NCI-H748 (cell line): ENCODE measurements around the gene CALCOCO2.
"Not testable (repeated sequence)": the region's sequence is repeated elsewhere in the genome, so short reads cannot be mapped to it uniquely, and the experiment has no call there.

ENCODE experiments used
- DNase-seq: peaks from one replicate; lab custom pipeline; 2025; ENCODE audit not compliant: unreplicated experiment; lab: John Stamatoyannopoulos, UW

The CALCOCO2 gene, protein sequence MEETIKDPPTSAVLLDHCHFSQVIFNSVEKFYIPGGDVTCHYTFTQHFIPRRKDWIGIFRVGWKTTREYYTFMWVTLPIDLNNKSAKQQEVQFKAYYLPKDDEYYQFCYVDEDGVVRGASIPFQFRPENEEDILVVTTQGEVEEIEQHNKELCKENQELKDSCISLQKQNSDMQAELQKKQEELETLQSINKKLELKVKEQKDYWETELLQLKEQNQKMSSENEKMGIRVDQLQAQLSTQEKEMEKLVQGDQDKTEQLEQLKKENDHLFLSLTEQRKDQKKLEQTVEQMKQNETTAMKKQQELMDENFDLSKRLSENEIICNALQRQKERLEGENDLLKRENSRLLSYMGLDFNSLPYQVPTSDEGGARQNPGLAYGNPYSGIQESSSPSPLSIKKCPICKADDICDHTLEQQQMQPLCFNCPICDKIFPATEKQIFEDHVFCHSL

DNA sequence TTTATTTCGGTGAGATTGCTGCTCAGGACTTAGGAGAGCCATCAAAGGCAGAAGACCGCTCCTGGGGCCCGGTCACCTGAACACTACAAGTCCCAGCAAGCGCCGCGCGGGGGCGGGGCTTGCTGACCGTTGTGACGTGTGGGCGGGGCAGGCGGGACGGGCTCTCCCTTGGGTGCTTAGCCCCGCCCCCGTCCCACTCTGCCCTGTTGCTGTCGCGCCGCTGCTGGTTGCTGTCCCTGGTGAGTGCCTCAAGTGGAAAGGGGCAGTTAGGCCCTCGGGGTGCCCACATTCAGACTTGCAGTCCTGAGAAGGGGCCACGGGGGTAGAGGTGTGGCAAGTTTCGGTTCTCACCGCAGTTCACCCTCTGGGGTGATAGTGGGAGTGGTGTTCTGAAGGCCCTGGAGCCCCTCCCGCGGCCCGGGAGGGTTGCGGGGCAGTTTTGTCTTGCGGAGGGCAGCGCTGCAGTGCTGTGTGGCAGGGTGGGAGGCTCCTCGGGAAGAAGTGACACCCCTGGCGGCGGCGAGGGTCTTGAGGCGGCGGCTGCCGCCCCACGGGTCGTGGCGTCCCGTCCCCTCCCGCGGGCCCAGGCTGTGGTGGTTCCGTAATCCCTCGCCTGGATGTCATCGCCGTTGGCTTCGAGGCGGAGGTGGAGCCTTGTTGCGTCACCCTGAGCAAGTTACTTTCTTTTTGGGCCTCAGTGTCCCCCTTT, at the start of gene CALCOCO2:
Gene CALCOCO2, plus strand, starts transcription at position 196 of the 709 bp plus-strand sequence. CDS start 10,673 bp downstream, outside the sequence.
- peak; percentile 93 for DNase-seq

DNA sequence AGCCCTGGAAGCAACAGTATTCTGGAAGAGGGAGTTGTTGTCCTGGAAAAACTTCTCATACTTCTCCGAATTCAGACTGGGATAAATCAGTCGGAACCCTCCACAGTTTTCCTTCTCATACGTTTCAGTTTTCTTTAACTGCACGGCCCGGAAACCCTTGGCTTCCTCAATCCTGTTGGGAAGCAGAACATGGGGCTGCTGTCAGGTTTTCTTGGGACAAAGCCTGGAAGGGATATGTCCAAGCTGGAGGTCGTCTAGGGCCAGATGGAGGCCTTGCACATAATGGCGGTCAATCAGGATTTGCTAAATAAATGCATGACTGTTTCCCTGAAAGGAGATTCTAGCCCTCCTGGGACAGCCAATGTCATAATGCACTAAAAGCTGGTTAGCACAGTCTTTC, 43.0 kb upstream of the CALCOCO2 start:
- DNase-seq, result no peak

DNA sequence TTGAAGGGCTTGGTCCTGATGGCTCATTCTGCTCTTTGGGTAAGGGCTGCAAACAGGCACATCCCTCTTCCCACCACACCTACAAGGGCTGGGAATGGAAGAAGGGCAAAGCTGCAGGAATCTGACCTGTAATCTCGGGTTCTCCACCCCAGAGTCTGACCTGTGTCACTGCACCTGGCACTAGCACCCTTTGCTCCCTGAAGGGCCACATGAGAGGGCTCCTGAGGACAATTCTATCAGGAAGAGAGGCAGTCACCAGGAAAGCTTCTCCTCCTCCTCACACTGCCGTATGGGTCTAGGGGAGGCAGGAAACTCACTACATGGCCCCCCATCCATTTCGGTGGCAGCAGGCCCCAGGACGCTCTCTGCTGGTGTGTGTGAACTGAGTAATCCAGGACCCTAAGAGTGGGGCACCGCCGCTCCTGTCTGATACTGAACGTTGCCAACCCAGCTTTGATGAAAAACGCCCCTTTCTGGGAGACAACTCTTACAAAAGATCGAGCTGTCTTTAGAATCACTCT, 40.2 kb upstream of the CALCOCO2 start:
- DNase-seq, result no peak

DNA sequence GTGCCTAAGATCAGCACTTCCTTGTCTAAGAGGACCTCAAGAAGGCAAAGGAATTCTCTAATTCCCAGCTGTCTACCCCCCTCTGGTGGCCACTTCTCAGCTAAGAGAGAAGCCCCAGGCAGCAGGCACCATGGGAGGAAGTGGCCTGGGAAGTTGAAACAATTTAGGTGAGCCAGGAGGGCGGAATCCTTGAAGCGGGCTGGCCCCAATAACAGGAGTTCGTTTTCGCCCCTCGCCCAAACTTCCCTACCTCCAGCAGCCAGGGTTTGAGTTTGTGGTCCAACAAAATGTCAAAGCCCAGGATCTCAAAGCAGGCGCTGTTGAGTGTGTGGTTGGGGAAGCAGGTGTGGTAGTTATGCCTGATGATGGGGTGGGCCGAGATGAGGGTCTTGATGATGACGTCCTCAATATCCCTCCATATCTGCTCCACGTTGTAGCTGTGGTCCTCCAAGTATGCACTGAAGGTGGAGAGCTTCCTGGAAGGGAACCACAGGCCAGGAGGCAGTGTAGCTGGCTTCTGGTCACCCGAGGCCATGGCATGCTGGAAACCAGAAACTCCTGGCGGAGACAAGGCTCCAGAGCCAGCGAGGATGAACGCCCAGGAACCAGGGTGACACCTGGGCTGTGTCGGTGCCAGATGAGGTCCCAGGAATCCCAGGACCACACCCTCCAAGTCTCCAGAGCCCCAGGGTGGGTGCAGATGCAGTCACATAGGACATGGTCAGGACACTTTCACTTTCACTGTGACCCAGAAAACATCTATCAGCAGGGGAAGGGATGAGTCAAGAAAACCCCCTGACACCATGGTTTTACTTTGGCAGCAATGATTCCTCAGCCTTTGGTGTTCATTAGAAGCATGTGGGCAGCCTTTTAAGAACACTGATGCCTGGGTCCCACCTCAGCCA, 39.5 kb upstream of the CALCOCO2 start:
- DNase-seq, result peak; percentile 59

GRCh38 chr17:48792033-48792798, 38.6 kb upstream of the CALCOCO2 start:
- no peak for DNase-seq

- DNase-seq, result no peak
These were observed 35.2 kb upstream of the CALCOCO2 start for GRCh38 chr17:48795444-48796162.

DNA sequence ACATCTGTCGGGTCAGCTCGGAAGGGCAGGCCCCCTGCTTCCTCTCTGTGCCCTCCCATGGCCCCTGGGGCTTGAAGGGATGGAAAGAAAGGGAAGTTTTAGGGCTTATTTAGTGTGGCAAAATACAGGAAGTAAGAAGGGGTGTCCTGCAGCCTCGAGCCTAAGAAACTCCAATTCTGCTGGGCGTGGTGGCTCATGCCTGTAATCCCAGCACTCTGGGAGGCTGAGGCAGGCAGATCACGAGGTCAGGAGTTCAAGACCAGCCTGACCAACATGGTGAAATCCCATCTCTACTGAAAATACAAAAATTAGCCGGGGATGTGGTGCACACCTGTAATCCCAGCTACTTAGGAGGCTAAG, 34.7 kb upstream of the CALCOCO2 start:
- DNase-seq, result not testable (repeated sequence)

DNA sequence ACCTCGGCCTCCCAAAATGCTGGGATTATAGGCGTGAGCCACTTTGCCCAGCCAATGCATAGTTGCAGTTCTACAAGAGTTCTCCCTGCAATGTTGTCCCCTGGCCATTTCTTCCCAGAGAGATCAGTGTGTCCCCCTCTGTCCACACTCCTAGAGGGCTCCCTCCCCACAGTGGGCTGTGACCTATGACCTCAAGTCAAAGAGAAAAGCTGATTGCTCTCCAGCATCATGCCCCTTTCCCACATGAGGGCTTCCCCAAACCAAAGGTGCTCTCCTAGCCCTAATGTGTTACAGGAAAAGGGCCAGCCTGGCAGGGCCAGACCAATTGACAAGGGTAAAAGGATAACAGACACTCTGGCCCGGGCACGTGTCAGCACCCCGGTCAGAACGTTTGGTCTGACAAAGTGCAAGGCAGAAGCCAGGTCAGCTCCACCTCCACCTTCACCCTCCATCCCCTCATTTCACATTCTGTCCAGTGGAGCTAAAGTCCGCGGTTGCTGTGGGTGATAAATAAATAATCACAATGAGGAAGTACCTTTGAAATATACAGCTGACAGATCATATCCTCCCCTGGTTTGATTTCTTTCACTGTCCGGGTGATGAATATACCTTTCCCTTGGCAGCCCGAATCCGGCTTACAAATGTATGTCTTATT, 31.6 kb upstream of the CALCOCO2 start:
- DNase-seq, result no peak

- DNase-seq, result no peak
These were observed 30.1 kb upstream of the CALCOCO2 start for GRCh38 chr17:48800626-48801217.

GRCh38 chr17:48804936-48805411, 25.9 kb upstream of the CALCOCO2 start:
- DNase-seq, result peak; percentile 57

DNA sequence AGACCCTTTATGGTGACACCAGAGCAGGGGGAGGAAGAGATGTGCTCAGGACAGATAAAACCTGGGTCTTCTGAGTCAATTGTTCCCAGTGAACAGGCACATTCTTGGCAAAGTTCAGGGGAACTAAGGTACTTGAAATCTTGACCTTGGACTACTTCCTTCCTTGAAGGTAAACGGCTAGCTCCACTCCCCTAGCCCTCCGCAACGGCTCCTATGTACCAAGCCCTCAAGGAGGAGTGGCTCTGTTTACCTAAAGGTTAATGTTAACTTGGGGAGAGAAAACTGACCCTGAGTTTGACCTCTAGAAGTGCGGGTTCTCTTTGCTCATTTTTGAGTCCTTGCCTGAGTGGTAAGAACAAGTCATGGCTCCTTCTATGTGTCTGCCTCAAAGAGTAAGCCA, 21.7 kb upstream of the CALCOCO2 start:
- no peak for DNase-seq

- no peak for DNase-seq
These were observed 18.8 kb upstream of the CALCOCO2 start for GRCh38 chr17:48812001-48812400.

DNA sequence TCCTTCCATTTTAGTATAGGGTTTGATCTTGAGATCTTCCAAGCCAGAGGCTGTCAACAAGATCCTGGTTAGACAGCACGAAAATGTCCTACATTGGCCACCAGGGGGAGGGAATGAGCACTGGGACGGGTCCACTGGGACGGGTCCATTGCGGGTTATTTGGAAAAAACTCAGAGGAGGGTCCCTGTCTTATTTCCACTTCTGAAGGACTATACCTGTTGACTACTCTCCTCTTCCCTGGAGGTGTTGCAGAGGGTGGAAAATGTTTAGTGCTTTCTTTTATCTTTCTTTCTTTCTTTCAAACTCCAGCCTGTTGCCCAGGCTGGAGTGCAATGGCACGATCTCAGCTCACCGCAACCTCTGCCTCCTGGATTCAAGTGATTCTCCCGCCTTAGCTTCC, 16.3 kb upstream of the CALCOCO2 start:
- peak; percentile 43 for DNase-seq

- no peak for DNase-seq
These were observed 15.5 kb upstream of the CALCOCO2 start for GRCh38 chr17:48815311-48815710.

GRCh38 chr17:48816438-48816773, 14.4 kb upstream of the CALCOCO2 start:
- peak; percentile 70 for DNase-seq

DNA sequence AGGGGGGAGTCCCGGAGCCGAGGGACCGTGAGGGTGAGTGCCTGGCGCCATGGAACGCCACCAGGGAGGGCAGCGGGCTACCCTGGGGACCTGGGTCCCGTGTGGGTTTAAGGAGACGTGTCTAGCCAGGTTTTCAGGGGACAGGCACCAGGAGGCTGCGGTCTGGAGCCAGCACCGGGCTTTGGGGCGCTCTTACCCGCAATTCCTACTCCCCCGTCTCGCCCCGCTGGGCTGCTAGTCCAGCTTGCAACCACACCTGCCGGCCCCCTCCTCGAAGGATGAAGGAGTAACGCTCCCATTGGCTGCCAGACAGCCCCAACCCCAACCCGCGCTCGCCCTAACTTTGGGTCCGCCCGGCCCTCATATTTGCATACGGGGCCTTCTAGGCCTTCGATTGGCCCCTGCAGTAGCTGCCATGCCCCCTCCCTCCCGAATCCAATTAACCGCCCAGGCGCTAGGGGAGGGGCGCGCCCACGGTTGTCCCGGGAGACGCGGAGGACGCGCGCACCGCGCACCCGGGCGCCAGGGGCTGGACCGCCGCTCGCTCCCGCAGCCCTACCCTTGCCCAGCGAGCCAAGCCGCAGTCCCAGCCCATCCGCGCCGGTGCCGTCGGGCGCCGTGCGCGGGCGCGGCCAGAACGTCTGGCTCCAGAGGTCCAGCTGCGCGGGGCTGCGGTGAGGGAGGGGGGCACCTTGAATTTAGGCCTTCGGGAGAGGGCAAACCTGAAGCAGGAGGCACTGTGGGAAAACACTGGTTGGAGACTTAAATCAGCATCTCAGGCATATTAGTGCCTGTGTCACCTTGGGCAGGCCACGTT, 13.9 kb upstream of the CALCOCO2 start, which contains the start of gene TTLL6:
Gene TTLL6, minus strand, starts transcription at position 456 of the 817 bp plus-strand sequence. Its CDS starts 157 bp downstream, at position 299.
- peak; percentile 99 for DNase-seq

DNA sequence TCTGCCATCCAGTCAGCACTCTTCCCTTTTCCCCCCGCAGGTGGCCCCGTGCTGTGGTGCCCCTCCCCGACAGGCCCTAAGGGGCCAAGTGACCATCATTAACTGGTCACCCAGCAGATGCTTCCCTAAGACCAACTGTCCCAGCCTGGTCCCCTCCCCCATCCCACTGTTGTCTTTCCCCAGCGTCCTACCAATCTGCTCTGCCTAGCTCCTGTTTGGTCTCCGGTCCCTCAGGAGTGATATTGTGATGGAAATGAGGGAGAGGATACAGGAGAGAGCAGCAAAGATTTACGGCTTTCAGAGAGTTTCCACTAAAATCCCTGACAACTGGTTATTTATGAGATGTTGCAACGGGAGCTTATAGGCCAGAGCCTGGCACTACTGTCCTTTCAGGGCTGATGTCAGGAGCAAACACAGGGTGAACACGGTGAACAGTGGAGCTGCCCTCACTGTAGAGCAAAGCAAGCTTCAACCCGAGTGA, 12.4 kb upstream of the CALCOCO2 start:
- no peak for DNase-seq

DNA sequence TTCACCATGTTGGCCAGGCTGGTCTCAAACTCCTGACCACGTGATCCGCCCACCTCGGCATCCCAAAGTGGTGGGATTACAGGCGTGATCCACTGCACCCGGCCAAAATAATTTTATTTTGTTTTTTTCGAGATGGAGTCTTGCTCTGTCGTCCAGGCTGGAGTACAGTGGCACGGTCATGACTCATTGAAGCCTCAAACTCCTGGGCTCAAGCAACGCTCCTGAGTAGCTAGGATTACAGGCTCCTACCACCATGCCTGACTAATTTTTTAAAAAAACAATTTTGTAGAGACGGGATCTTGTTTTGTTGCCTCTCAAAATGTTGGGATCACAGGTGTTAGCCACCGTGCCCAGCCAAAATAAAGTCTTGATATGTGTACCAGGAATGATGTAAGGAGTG, 11.4 kb upstream of the CALCOCO2 start:
- no peak for DNase-seq
